ENCODE results near the gene OTULIN.

The OTULIN gene

DNA sequence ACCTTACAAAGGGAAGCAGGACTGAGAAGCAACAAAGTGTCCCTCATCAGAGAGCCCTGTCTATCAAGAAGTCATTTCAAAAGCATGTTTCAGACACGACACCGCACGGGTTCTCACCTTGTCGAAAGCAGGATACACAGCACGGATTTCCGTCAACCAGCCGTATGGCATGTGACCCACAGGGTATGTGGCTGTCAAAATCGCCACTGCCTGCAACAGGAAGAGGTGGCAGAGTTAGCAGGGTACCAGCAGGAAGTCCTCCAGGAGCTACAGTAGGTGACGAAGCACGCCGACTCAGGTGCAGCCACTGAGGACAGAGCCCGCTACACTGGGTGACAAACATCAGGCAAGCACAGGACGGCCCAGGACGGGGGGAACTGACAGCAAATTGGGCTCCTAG is 81.2 kb downstream of the OTULIN start:
- DNase-seq (ENCODE audit: extremely low read depth, low read depth): no peak
- H3K4me3 ChIP-seq (replicated peaks; ENCODE audit: low read depth, low read length): no peak overlapping the region
- TF ChIP-seq, protein P1, sequence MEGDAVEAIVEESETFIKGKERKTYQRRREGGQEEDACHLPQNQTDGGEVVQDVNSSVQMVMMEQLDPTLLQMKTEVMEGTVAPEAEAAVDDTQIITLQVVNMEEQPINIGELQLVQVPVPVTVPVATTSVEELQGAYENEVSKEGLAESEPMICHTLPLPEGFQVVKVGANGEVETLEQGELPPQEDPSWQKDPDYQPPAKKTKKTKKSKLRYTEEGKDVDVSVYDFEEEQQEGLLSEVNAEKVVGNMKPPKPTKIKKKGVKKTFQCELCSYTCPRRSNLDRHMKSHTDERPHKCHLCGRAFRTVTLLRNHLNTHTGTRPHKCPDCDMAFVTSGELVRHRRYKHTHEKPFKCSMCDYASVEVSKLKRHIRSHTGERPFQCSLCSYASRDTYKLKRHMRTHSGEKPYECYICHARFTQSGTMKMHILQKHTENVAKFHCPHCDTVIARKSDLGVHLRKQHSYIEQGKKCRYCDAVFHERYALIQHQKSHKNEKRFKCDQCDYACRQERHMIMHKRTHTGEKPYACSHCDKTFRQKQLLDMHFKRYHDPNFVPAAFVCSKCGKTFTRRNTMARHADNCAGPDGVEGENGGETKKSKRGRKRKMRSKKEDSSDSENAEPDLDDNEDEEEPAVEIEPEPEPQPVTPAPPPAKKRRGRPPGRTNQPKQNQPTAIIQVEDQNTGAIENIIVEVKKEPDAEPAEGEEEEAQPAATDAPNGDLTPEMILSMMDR (IDR thresholded peaks at IDR 0.05; ENCODE audit: low read depth, low read length, missing control alignments): no peak

DNA sequence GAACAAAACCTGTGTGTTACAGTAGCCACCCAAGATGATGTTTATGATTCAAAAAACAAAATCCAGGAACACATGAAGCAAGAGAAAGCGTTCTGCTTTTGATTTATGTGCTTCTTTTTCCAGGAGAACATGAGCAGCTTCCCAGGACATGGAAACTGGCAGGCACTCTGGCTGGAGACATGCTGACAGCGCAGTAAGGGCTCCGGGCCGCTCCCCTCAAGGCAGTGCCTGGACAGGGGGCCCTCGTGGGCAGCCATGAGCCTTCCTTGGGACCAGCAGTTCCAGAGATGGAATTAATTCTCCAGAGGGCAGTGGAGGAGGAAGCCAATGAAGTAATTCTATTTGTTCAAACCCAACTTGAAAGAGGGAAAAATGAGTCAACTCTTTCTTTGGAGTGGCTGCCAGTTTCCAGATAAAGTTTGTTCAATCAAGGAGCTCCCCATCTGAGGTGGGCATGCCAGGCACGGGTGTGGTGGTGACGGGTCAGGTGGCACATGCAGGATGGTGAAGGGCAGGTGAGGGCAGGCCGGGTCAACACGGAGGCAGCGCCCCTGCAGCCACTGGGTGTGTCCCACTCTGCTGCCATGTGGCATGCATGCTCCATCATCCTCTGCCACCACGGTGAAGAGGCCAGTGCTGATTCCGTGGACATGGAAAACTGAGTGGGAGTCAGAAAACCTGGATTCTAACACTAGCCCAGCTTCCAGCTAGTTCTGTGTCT is 83.8 kb downstream of the OTULIN start:
- TF ChIP-seq, protein P1 (IDR thresholded peaks at IDR 0.05; ENCODE audit: low read depth, low read length, missing control alignments): no peak
- H3K4me3 ChIP-seq (replicated peaks; ENCODE audit: low read depth, low read length): no peak overlapping the region
- no peak for DNase-seq (ENCODE audit: extremely low read depth, low read depth)

All from HFF-Myc (cell line).